HG02571 (cell line): Measurements from ENCODE around the gene HELB.
"Not testable (repeated sequence)": the region's sequence is repeated elsewhere in the genome, so short reads cannot be mapped to it uniquely, and the experiment has no call there.

Experiments used
- ATAC-seq: cut with Tn5 transposase; IDR thresholded peaks from one replicate; pipeline ENCODE4 v1.9.1; 2021; ENCODE audit warnings: mild to moderate bottlenecking, moderate library complexity; ENCODE audit not compliant: unreplicated experiment

The HELB gene

GRCh38 chr12:66302827-66303169 is 505 bp downstream of the HELB start:
- ATAC-seq = no peak

- ATAC-seq = not testable (repeated sequence)
These were observed 1.1 kb downstream of the HELB start for GRCh38 chr12:66303316-66303804.

- ATAC-seq = no peak
These were observed 2.1 kb downstream of the HELB start for GRCh38 chr12:66304296-66304900.

- no peak for ATAC-seq
These were observed 7.3 kb downstream of the HELB start for GRCh38 chr12:66309606-66310005.

GRCh38 chr12:66312189-66312588 is 9.9 kb downstream of the HELB start:
- no peak for ATAC-seq

GRCh38 chr12:66314278-66314677 is 12.0 kb downstream of the HELB start:
- no peak for ATAC-seq

- no peak for ATAC-seq
These were observed 17.1 kb downstream of the HELB start for GRCh38 chr12:66319266-66319954.

GRCh38 chr12:66320996-66321395 is 18.7 kb downstream of the HELB start:
- no peak for ATAC-seq

GRCh38 chr12:66321435-66321834 is 19.1 kb downstream of the HELB start:
- ATAC-seq = no peak

GRCh38 chr12:66323017-66323416 is 20.7 kb downstream of the HELB start:
- ATAC-seq = no peak

- ATAC-seq = no peak
These were observed 27.6 kb downstream of the HELB start for GRCh38 chr12:66329941-66330340.

GRCh38 chr12:66331016-66331415 is 28.7 kb downstream of the HELB start:
- no peak for ATAC-seq

- ATAC-seq = no peak
These were observed 29.5 kb downstream of the HELB start for GRCh38 chr12:66331814-66332213.

- no peak for ATAC-seq
These were observed 33.5 kb downstream of the HELB start for GRCh38 chr12:66335746-66336145.

GRCh38 chr12:66337381-66338010 is 35.2 kb downstream of the HELB start:
- no peak for ATAC-seq

- no peak for ATAC-seq
These were observed 37.8 kb downstream of the HELB start for GRCh38 chr12:66340131-66340530.

GRCh38 chr12:66341126-66341525 is 38.8 kb downstream of the HELB start:
- ATAC-seq = no peak

- ATAC-seq = no peak
These were observed 42.9 kb downstream of the HELB start for GRCh38 chr12:66345212-66345611.

- ATAC-seq = no peak
These were observed 43.7 kb downstream of the HELB start for GRCh38 chr12:66345956-66346355.

- ATAC-seq = no peak
These were observed 49.0 kb downstream of the HELB start for GRCh38 chr12:66351301-66351700.

- ATAC-seq = no peak
These were observed 49.9 kb downstream of the HELB start for GRCh38 chr12:66352197-66352596.

GRCh38 chr12:66352899-66353298 is 50.6 kb downstream of the HELB start:
- ATAC-seq = no peak
